Measurements from ENCODE around the gene EPN3.

The EPN3 gene

GRCh38 chr17:50551433-50551815 is 18.9 kb downstream of the EPN3 start:
- DNase-seq, result no peak

DNA sequence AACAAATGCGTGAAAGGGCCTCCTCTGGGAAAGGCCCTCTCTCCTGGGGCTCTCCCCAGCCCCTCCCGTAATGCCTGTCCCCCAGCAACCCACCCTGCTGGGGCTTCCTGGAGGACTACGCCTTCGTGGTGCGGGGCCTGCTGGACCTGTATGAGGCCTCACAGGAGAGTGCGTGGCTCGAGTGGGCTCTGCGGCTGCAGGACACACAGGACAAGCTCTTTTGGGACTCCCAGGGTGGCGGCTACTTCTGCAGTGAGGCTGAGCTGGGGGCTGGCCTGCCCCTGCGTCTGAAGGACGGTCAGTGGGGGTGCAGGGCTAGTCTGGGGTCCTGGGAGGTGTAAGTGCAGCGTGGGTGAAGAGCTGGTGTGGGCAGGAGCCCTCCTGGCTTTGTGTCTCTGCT is 19.3 kb downstream of the EPN3 start:
- DNase-seq, result no peak

DNA sequence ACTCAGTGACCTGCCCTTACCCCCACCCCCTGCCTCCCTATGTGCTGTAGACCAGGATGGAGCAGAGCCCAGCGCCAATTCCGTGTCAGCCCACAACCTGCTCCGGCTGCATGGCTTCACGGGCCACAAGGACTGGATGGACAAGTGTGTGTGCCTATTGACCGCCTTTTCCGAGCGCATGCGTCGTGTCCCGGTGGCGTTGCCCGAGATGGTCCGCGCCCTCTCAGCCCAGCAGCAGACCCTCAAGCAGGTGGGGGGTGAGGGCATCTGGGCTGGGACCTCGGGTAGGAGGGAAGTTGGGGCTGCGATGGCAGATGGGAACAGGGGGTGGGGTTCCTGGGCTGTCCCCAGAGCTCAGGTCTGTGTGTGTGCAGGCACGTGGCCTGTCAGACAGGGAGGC is 21.7 kb downstream of the EPN3 start:
- no peak for DNase-seq

- no peak for DNase-seq
Measured at GRCh38 chr17:50556803-50557202, 24.3 kb downstream of the EPN3 start.

DNA sequence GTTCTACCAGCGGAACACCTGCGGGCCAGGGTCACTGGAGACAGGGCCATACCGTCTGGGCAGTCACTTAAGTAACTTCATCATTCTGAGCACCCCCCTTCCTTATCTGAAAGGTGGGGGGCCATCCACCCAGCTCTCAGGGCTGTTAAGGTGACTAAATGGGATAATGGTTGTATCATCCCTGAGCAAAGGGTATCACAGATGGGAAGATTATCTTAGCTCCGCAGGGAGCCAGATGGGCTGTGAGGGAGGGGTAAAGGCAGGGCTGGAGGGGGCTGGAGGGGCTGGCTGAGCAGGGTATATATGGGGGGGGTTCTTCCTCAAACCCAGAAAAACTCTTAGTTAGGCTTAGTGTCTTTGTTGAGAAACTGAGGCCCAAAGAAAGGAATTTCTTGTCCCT is 25.1 kb downstream of the EPN3 start:
- no peak for DNase-seq

DNA sequence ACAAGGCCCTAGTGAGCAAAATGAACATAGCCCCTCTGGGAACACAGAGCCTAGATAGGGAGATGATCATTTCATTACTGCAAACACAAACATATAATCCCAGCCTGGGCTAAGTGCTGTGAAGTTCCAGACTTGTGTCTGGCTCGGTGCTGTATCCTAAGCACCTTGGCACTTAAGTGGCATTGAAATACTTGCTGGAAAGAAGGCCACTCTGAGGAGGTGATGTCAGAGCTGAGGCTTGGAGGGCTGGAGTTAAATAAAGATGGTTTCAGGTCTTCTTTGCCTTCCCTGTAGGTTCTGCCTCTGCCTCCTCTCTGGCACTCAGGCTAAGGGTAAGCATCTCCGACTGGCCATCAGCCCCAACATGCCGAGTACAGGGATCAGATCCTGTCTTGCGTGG is 25.6 kb downstream of the EPN3 start:
- no peak for DNase-seq

GRCh38 chr17:50558581-50558940 is 26.0 kb downstream of the EPN3 start:
- DNase-seq, result no peak

DNA sequence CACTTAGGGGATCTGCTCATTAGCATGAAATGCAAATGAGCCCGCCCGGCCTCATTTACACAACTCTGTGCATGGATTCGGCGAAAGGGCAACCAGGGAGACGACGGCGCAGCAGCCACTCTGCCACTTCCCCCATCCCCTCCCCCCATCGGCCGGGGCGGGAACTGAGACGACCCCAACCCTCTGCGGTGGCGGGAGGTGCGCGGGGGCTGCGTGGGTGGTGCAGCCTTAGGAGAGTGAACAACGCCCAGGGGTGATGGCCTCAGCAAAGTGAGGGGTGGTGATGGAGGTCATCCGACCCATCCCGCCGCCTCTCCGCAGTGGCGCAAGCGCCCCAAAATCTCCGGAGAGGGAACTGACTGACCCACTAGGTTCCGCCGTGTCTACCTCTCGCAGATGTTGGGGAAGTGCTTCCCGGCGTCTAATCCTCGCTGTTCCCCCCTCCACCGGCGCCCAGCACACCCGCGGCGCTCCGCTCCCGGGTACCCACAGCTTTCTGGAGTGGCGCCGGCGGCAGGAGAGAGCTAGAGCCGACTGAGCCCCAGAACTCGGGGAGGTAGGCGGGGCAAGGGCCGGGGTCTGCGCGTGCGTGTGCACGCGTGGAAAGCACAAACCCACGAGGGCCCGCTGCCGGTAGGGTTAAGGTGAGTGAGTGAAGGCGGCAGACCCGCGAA is 26.5 kb downstream of the EPN3 start:
- DNase-seq, result no peak

DNA sequence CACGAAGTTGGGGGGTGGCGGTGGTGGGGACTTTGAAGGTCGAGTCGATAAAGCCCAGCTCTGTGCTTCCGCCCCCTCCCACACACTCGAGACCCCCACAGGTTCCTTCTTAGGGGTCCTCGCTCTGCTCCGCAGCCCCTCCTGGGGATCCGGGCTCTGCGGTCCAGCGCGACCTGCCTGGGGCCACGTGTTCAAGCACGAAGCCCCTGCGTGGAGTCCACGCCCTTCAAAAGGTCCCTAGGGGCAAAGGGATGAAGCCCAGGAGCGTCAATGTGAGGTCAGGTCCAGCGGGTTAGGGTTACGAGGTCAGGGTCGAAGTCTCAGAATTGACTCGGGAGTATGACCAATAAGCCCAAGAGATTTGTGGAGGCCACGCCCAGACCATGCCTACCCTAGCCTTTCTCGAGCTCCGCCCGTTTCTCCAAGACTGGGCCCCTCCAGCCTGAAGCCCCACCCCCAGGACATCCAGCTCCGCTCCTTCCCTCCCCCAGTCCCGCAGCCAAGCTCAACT is 27.2 kb downstream of the EPN3 start:
- DNase-seq, result peak; percentile 55

- peak; percentile 85 for DNase-seq
Measured at GRCh38 chr17:50560185-50560824, 27.8 kb downstream of the EPN3 start, which contains the start of gene CACNA1G. TSS of gene CACNA1G (plus strand) at chr17:50560715. CDS start at chr17:50561460, 745 bp downstream.

GRCh38 chr17:50560931-50561745 is 28.6 kb downstream of the EPN3 start:
- no peak for DNase-seq

- no peak for DNase-seq
Measured at GRCh38 chr17:50561746-50562141, 29.2 kb downstream of the EPN3 start.

GRCh38 chr17:50562242-50563091 is 29.9 kb downstream of the EPN3 start:
- DNase-seq, result peak; percentile 9

DNA sequence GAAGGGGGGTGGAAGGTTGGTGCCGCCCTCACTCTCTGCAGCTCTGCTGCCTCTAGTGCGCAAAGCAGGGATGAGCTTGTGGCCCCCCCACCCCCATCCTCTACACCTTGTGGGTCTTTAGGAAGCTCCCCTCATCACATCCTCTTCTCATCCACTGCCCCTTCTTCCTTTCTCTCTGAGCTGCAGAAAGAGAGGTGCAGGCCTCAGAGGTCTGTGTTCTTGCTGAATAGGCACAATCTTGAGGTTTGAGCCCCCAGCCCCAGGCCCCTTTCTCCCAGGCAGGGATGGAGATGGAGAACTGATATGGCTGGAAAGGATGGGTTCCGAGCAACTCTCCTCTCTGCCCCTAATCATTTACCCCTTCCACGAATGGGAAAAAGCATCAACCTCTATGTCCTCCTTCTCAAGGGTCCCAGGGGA is 30.6 kb downstream of the EPN3 start:
- no peak for DNase-seq

DNA sequence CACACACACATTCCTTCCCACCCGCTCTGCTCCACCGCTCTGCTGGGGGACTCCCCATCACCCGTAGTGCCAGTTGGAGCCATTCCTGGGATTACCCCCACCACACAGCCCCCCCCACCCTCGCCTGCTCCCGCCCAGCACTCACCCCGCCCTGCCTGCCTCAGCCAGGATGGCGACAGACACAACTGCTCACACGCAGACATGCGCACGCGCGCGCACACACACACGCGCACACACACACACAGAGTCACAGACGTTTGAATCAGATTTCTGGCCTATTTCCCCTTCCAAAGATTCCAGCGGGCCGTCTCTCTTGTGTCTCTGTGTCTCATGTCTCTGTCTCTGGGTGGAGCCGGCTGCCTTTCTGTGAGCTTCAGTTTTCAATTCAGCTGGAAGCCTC is 32.4 kb downstream of the EPN3 start:
- peak; percentile 88 for DNase-seq

GRCh38 chr17:50565402-50566350 is 33.1 kb downstream of the EPN3 start:
- peak; percentile 54 for DNase-seq

DNA sequence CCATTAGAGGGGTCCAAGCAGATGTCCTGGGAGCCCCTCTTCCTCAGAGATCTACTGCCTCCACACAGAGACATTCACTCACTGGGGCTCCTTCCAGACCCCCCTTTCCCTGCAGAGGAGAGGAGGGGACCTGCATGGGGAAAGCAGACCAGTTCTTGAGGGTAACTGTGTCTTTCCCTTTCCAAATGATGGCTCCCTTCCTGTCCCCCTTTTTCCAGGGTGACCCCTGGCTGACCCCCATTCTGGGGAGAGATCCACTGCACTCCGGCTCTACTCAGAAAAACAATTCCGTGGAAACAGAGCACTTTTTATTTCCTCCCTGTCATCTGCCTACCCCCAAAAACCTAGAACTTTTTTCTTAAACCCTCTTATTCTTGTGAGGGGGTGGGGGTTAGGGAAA is 34.4 kb downstream of the EPN3 start:
- DNase-seq, result no peak

DNA sequence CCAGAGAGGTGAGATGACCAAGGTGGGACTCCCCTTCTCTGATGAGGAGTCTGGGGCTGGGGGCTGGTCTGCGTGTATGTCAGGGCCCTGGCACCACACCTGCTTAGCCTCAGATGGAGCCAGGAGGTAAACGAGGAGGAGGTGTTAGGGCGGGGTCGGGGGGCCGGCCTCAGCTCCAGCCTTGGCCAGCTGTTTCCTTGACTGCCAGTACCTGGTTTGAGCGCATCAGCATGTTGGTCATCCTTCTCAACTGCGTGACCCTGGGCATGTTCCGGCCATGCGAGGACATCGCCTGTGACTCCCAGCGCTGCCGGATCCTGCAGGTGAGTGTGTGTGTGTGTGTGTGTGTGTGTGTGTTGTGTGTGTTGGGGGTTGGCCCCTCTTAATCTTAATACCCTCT is 36.1 kb downstream of the EPN3 start:
- DNase-seq, result no peak

GRCh38 chr17:50569592-50569991 is 37.1 kb downstream of the EPN3 start:
- no peak for DNase-seq

DNA sequence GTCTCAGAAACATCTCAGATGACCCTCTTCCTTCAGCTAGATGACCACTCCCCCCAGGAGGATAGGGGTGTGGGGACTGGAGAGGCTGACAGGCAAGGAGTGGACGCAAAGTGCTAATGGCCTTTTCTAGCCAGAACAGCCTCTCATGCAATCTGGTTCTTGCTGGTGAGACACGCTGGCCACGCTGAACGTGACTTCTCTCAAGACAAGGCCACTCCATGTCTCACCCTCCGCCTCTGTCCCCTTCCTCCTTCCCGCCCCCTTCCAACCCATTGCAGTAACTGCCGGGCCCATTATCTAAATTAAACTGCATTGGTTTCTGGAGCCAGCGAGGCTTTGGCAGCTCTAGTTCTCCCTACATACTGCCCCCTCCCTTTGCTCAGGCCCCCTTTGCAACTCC is 37.5 kb downstream of the EPN3 start:
- DNase-seq, result no peak

DNA sequence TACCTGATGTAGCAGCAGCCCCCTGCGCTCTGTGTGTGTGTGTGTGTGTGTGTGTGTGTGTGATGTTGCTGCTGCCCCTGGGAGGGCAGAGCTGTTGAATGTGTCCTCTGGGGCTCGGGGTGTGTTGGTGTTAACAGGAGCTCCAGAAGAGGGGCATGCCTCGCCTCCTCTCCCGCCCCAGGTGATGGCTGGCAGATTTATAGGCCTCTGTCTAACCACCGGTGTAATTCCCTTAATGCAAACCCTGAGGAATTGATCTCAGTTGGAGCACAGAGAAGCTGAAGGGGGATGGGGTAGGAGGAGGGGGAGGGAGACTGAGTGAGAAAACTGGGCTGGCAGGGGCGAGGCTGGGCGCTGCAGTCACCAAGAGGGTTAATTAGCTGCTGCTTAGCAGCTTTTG is 38.0 kb downstream of the EPN3 start:
- no peak for DNase-seq

- DNase-seq, result no peak
Measured at GRCh38 chr17:50571681-50572080, 39.1 kb downstream of the EPN3 start.

All from fibroblast of skin of right biceps (primary cell).